A549 (cell line): ENCODE results near the gene CHMP4A.

Source experiments
- CTCF ChIP-seq: fragments of >200 bp; sonication (Bioruptor Twin); formaldehyde crosslinking; IDR thresholded peaks from 3 replicates; pipeline ENCODE4 v1.5.1; 2016
- HDAC2 ChIP-seq: fragments of 200-600 bp; sonication (generic); IDR thresholded peaks from 2 replicates; pipeline ENCODE4 v1.6.1; 2016
- PHF8 ChIP-seq: fragments of 200-600 bp; sonication (generic); IDR thresholded peaks from 2 replicates; pipeline ENCODE4 v1.6.1; 2016; ENCODE audit warnings: low read depth, mild to moderate bottlenecking, antibody characterized with exemption, moderate library complexity, borderline replicate concordance
- POLR2A ChIP-seq: IDR thresholded peaks from 2 replicates; pipeline ENCODE4 v1.6.1; 2012; ENCODE audit warnings: mild to moderate bottlenecking, low read length
- RAD21 ChIP-seq, 2 experiments: fragments of >200 bp in 1 of 2; sonication (Bioruptor Twin) in 1 of 2; formaldehyde crosslinking in 1 of 2; IDR thresholded peaks in 1 of 2; conservative IDR thresholded peaks in 1 of 2; 2 replicates in 1 of 2; 3 replicates in 1 of 2; pipeline ENCODE4 v1.6.1; 2012 to 2018; ENCODE audit warnings: inconsistent platforms in 1 of 2
- SMC3 ChIP-seq: fragments of >200 bp; sonication (Bioruptor Twin); formaldehyde crosslinking; IDR thresholded peaks from 3 replicates; pipeline ENCODE4 v1.6.1; 2018; ENCODE audit warnings: inconsistent platforms
- ZSCAN20 ChIP-seq: fragments of 250-450 bp; sonication (Bioruptor Pico); IDR thresholded peaks from 2 replicates; pipeline ENCODE4 v1.8.0; 2022; ENCODE audit warnings: mild to moderate bottlenecking, moderate library complexity
- TF ChIP-seq, protein P1 (sequence below): IDR thresholded peaks from 2 replicates; pipeline ENCODE4 v1.6.1; 2012

GRCh38 chr14:24258119-24258518, 44.8 kb upstream of the CHMP4A start:
- TF ChIP-seq HDAC2: no peak
- no peak for TF ChIP-seq POLR2A
- no peak for TF ChIP-seq SMC3
- no peak for TF ChIP-seq CTCF
- no peak for TF ChIP-seq ZSCAN20 (CRISPR knock-in tag)
- TF ChIP-seq, protein P1, sequence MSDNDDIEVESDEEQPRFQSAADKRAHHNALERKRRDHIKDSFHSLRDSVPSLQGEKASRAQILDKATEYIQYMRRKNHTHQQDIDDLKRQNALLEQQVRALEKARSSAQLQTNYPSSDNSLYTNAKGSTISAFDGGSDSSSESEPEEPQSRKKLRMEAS: no peak
- TF ChIP-seq RAD21 (conservative IDR thresholded peaks at IDR 0.05 in 1 of 2, IDR thresholded peaks at IDR 0.05 in 1 of 2): no peak
- TF ChIP-seq PHF8: no peak
